HG03521 (cell line): Measurements from ENCODE around the gene CXCL14.

Experiments used
- ATAC-seq: cut with Tn5 transposase; IDR thresholded peaks from one replicate; pipeline ENCODE4 v1.9.1; 2021; ENCODE audit warnings: mild to moderate bottlenecking, moderate library complexity; ENCODE audit not compliant: unreplicated experiment

CXCL14 gene

DNA sequence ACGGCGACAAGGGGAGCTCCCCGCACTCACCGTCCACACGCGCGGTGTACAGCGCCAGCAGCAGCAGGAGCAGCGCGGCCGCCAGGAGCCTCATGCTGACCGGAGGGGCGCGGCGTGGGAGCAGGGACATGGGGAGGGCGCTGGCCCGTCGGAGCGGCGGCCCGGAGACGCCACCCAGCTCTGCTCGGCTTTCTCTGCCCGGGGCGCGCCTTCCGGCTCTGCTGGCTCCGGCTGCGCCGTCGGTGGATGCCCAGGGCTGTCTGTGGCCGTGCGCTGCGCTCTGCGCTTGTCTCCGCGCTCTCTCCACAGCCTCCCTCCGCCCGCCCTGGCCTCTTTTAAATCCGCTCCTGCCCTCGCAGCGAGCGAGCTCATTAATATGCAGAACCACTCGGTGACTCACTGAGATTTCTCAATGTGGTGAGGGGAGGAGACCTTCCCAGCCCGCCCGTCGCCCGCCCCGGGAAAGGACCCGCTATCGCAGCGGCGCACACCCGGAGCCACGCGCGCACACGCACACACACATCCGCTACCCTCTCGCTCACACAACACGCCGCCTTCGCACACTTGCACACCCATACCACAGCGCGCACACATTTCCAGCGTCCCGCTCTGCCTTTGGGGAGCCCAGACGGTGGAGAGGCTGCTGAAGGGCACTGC, at the start of gene CXCL14:
Gene CXCL14 (minus strand): TSS at position 307 of the 657 bp plus-strand sequence. CDS start 213 bp downstream, at position 94.
- ATAC-seq = no peak

DNA sequence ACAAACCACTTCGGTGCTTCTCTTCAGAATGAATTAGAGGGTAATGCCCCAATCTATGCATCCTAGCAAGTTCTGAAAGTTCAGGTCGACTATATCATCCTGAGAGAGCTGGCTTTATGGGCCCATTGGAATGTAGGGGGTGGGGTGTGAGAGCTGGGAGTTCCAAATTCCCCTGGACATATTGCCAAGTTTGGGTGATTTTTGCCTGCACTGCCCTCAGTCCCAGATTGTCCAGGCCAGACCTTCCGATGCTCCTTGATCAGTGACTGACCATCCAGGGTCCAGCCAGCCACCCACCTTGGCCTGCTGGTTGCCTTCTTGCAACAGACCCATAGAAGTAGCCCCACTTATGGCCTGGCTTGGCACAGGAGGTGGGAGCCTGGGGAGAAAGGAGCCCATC, 47.8 kb upstream of the CXCL14 start:
- no peak for ATAC-seq

DNA sequence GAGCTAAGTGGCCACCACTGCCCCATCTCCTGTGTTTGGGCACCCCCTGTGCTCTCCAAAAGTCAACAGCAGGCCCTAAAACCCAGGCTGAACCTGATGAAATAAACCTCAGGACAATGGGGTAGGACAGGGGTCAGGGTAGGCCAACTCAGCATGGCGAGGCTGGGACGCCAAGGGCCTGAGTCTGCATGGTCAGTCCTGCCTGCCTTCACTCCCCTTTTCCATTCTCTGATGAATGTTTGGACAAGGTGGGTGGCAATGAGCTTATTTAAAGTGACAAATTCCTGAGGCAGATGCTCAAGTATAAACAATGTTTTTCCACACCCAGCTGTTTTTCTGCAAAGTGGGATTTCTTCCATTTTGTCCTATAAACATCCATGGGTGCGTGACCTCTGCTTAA, 47.2 kb upstream of the CXCL14 start:
- no peak for ATAC-seq

GRCh38 chr5:135625486-135625885, 46.7 kb upstream of the CXCL14 start:
- no peak for ATAC-seq

DNA sequence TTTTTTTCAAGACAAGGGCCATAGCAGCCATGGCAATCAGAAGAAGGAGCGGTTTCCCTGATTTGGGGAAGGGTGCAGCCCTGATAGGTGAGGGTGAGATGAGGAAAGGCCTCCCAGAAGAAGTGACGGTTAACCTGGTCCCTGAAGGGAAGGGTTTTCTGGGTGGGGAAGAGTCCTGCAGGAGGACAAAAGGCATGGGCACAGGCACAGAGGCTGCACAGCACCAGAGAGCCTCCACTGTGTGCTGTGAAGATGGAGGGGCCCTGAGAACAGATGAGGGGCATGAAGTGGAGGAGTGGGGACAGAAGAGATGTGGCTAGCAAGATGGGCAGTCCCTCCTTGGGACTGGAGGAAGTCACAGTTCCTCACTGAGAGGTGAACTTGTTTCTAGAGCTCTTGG, 46.3 kb upstream of the CXCL14 start:
- ATAC-seq = no peak

GRCh38 chr5:135623186-135623715, 44.5 kb upstream of the CXCL14 start:
- no peak for ATAC-seq

DNA sequence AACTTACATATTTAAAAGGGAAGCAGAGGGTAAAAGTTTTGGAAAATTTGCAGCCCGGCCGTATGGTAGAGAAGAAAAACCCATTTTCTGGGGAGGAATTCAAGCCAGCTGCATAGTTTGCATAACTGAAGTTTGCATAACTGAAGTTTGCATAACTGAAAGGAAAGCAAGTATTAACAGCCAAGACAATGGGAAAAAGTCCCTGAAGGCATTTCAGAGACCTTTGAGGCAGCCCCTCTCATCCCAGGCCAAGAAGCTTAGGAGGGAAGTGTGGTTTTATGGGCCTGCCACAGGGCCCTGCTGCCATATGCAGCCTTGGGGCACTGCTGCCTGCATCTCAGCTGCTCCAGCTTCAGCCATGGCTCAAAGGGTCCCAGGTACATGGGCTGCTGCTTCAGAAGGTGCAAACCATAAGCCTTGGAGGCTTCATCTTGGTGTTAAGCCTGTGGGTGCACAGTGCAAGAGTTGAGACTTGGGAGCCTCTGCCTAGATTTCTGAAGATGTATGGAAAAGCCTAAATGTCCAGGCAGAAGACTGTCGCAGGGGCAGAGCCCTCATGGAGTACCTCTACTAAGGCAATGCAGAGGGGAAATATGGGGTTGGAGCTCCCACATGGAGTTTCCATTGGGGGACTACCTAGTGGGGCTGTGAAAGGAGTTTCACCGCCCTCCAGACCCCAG, 36.9 kb upstream of the CXCL14 start:
- no peak for ATAC-seq

- no peak for ATAC-seq
Observed at GRCh38 chr5:135615171-135615570, 36.4 kb upstream of the CXCL14 start.

DNA sequence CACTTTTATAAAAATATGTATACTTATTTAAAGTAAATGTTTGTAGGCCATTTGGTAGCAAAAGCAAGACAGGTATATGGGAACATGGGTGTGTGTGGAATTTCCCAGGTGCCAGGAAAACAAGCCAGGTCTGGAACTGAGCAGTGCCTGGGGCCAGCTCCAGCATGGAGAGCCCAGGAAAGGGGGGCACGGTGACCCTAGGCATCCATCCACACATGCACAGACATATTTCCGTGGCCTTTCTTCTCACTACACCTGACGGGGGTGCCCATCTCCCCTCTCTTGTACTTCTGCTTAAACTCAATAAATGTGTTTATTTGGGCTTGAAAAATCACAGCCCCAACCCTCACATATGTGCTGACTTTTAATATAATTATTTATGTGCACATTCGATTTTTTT, 31.2 kb upstream of the CXCL14 start:
- no peak for ATAC-seq

DNA sequence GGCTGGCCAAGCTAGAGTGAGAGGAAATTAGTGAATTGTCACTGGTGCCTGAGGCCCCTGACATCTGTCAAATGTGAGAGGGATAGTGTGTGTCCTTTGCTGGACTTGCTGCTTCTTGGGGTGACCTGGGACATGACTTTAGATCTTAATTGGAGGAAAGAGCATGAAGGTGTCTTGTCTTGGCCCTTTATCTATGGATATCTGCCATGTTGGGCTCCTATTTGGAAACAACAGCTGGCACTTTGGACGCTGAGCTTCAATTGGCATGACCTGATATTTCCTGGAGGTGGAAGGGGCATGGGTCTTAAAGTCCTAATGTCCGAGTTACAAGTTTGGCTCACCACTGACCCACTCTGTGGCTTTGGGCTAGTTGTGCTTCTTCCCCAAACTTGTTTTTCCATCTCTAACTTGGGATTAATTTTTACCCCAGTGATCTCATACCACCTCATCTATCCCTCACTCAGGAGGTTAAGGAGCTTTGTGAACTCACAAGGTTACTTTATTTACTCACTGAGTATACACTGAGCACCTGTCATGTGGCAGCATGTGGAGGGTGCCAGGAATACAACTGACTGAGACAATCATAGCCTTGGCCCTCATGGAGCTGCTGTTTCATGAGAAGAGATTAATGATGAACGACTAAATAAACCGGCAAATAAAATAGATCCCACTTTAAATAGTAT, 30.1 kb upstream of the CXCL14 start:
- no peak for ATAC-seq

GRCh38 chr5:135608361-135608760, 29.6 kb upstream of the CXCL14 start:
- no peak for ATAC-seq

DNA sequence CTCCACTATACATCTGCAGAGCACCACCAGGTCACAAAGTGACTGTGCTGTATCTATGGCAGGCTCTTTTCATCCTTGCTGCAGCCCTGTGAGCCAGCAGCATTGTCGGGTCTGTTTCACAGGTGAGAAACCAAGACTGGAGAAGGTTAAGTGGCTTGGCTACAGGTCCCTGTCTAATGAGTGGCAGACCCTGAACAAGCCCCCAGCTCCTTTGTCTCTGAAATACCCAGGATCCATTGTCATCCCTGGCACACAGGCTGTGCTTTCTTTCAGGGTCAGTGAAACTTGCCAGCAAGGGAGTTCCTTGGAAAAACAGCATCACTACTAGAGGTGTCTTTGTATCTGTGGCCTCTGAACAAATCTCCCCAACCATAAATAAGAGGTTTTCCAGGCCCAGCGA, 27.6 kb upstream of the CXCL14 start:
- no peak for ATAC-seq

GRCh38 chr5:135605221-135605620, 26.4 kb upstream of the CXCL14 start:
- ATAC-seq = no peak

- ATAC-seq = no peak
Observed at GRCh38 chr5:135604056-135604455, 25.3 kb upstream of the CXCL14 start.

GRCh38 chr5:135602882-135603721, 24.3 kb upstream of the CXCL14 start:
- no peak for ATAC-seq

DNA sequence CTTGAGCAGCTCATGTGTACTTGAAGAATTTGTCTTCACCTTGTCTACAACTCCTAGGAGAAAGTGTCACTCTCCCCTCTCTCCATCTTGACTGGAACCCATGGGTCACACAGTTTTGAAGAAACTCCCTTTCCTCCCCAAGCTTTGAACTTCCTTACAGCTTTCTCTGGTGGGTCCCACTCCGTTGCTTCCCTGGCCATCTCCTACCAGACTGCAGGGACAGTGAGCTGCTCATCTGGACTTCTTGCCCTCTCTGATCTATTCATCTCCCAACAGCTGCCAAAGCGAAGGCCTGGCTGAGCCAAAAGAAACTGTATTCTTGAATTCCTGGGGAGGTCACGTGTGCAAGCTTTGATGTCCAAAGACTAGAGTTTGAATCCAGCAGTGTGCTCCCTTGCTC, 22.7 kb upstream of the CXCL14 start:
- ATAC-seq = no peak

GRCh38 chr5:135600971-135601381, 22.2 kb upstream of the CXCL14 start:
- no peak for ATAC-seq

GRCh38 chr5:135600152-135600570, 21.4 kb upstream of the CXCL14 start:
- ATAC-seq = no peak

GRCh38 chr5:135599421-135600151, 20.8 kb upstream of the CXCL14 start:
- ATAC-seq = no peak

GRCh38 chr5:135598691-135599395, 20.1 kb upstream of the CXCL14 start:
- no peak for ATAC-seq
